GM10847 (cell line): ENCODE data around the gene FAM78B.

Experiments
- POLR2A ChIP-seq: IDR thresholded peaks from 2 replicates; pipeline ENCODE4 v1.6.1; 2011; ENCODE audit not compliant: insufficient read length; ENCODE audit errors: extremely low read depth

The FAM78B gene

DNA sequence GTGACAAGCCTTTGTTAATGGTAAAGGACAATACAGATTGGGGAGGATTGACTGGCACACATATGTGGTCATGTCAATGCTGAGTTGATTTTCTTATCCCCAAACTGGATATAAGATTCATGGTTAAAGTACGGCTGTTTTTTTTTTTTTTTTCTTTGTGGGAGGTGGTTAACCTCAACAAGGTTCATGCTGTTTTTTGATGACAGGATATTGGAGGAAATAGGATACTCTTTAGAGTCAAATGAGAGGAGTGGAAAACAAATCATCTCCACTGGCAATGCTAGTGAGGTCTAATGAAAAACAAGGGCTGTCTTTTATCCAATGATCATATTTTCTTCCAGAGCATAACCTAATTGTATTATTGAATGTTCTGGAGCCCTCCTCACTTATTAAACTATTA is 140.2 kb downstream of the FAM78B start:
- no peak for TF ChIP-seq POLR2A

DNA sequence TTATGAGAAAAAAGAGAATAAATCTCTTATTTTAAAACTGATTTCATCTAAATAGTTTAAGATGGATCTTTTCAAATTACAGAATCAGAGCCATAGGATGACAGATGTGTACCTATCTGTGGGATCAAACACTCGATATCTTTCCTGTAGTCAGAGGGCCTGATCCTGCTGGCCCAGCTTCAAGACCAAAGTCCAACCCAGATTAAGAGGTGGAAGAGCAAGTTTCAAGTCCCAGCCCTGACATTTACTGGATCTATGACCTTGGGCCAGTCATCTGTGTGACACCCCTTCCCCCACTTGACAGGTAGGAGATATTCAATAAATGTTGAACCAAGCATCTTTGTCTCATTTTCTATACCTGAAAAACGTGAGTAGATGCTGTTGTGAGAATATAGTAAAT is 140.7 kb downstream of the FAM78B start:
- no peak for TF ChIP-seq POLR2A

DNA sequence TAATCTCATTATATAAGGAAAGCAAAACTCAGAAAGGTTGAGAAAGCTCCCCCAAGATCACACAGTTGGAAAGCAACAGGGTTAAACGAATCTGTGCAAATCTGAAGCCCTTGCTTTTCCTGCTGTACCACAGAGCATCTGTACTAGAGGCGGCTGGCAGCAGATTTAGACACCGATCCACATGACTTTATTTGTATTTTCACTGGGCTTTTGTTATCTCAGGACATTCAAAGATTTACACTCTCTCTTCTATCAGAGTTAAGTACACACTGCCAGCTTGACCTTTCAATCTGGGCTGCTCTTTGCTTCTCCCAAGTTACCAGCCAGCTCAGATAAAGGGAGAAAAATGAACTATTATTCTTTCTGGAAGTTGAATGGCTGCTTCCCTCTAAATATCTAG is 146.6 kb downstream of the FAM78B start:
- TF ChIP-seq POLR2A, result no peak
